CD4-positive, alpha-beta T cell treated with Interleukin-4 for 1 hour (primary cell): ENCODE results near the gene FAM3C.

Source experiments
- DNase-seq, 2 donors: peaks; one replicate each; pipeline ENCODE4 v3.0.0-alpha.2; 2020 to 2022

The FAM3C gene

DNA sequence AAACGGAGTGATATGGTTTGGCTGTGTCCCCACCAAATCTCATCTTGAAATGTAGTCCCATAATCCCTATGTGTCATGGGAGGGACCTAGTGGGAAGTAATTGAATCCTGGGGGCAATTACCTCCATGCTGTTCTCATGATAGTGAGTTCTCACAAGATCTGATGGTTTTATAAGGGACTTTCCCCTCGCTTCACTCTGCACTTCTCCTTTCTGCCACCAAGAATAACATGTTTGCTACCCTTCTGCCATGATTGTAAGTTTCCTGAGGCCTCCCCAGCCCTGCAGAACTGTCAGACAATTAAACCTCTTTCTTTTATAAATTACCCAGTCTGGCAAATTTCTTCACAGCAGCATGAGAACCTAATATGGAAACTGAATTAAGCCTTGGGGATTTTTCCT is 19.1 kb downstream of the FAM3C start:
- DNase-seq = no peak

- DNase-seq = no peak
Measured at GRCh38 chr7:121373177-121373576, 22.9 kb downstream of the FAM3C start.

DNA sequence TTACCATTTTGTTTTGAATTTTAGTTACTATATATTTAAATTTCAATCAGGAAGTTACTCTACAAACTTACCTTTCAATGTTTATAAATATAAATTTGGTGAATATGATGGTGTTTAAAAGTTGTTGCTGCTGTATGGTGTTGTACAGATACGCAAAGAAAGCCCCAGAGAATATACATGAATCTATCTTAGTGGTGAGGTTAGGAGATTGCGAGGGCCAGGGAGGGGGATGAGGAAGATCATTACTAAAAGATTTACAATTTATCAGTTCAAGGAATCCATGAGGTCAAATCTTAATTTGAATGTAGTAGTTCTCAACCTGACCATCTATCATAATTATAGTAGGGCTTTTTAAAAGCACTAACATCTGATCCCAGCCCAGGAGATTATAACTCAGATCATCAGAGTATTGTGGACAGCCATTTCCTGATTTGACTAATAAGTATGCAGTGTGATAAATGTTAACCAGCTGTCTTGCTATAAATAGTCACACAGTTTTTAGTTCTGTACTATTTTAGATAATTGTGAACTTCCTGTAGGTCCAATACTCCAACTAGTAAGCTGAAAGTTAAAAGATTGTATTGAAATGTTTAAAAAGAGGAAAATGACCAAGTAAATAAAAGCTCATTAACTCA is 23.6 kb downstream of the FAM3C start:
- peak in 1 of 2 donors; percentile 36 for DNase-seq

DNA sequence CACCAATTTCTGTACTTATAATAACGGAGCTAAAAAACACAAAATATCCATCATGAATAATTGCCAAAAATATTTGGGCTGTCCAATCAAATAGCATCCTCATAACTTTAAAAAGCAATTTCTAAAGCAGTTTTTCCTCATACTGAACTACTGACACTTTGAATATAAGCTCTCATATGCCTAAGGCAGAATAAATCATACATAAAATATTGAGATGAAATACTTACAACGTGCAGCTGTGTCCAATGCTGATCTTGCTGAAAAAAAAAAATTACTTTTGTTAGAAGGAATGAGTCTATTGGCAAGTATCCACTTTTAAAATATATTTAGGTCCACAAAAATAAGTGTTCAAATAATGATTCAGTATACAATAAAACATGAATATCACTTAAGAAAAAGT is 24.2 kb downstream of the FAM3C start:
- no peak for DNase-seq

DNA sequence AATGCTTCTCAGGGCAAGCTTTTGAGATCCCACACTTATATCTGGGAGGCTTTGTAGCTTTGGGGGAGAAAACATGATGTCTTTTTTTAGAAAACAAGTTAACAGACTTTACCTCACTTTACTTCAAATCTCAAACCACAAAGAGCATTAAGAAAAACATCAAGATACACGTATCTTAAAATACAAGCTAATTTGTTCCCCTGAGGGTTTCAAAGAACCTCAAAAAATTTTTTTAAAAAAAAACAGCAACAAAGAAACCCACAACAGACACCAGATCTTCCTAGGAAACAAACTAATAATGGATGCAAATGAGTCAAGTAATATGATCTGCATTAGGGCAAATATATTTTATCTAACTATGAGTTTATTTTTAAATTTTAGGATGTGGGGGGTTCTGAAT is 24.7 kb downstream of the FAM3C start:
- DNase-seq = no peak

GRCh38 chr7:121369462-121369861 is 26.6 kb downstream of the FAM3C start:
- DNase-seq = no peak

GRCh38 chr7:121366852-121367431 is 29.2 kb downstream of the FAM3C start:
- DNase-seq = peak in 1 of 2 donors; percentile 66

DNA sequence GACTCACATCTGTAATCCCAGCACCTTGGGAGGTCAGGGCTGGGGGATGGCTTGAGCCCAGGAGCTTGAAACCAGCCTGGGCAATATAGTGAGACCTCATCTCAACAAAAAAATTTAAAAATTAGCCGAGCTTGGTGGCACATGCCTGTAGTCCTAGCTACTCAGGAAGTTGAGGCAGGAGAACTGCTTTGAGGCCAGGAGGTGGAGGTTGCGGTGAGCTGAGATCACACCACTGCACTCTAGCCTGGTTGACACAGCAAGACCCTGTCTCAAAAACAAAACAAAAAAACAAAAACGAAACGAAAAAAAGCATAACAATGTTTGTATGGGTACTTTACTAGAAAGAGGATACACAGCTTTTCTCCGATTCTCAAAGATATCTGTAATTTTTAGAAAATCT is 35.5 kb downstream of the FAM3C start:
- peak; percentile 14 to 24 for DNase-seq

DNA sequence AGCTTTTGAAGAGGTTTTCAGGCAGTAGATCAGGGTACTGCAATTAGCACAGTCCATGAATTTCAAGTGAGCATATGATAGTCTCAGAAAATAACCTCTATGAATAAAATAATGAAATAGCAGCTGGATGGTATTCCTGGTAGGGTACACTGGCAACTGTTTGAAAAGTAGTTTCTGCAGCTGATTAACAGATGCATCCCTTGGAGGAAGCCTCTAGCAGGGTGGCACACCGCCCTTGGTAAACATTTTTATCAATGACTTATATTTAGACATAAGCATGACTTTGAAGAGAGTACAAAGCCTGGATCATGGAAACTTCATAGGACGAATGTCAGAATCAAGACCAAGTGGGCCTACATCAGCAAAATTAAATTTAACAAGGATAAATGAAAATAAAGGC is 40.5 kb downstream of the FAM3C start:
- no peak for DNase-seq

- DNase-seq = no peak
Measured at GRCh38 chr7:121352323-121352722, 43.8 kb downstream of the FAM3C start.

DNA sequence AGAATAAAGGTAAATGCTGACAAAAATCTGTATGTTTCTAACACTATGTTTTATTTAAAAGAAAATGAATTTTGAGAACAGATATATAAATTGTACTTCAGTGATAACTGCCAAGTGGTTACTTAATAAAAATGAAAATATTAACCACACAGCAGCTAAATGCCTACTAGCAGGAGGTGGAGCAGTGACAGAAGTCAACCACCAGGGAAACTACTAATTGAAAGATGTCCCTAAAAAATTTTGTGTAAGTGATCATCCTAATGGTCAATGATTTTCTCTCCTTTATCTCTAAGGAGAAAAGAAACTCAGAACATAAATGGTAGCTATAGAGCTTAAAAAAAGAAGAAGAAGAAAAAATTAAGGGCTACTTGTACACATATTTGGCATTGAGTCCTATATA is 44.4 kb downstream of the FAM3C start:
- no peak for DNase-seq

DNA sequence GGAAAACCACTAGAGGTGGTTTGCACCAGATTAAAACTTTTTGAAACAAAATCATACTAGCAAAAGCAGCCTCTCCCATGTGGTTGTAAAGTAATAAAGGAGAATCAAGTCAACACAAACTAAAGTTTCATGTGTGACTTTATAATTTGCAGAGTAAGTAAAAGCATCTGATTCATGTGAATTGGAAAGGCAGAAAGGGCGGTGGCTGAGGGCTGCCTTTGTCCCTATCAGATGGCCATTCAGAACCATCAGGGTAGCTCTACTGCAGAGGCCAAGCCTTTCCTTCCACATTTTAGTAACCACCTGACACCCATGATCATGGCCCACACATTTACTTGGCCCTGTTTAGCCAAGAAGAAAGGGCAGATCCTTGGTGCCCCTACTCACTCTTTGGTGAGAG is 51.6 kb downstream of the FAM3C start:
- DNase-seq = no peak

DNA sequence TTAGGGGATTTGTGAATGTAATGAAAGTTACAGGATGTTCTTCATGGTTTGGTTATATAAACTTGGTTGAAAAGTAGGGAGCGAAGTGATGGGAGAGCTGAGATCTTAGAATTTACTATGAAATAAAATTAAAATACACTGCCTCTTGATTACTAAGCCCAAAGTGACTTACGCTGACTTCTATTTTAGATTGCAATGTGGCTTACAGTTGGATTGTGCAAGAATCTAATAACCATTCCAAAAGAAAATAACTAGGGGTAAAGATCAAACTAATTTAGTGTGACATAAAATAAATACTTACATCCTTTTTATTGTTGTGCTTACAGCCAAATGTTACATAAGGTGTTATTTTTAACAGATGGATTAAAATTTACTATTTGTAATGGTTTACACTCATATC is 52.0 kb downstream of the FAM3C start:
- DNase-seq = no peak

- no peak for DNase-seq
Measured at GRCh38 chr7:121343302-121343701, 52.8 kb downstream of the FAM3C start.

- no peak for DNase-seq
Measured at GRCh38 chr7:121342631-121343030, 53.5 kb downstream of the FAM3C start.

DNA sequence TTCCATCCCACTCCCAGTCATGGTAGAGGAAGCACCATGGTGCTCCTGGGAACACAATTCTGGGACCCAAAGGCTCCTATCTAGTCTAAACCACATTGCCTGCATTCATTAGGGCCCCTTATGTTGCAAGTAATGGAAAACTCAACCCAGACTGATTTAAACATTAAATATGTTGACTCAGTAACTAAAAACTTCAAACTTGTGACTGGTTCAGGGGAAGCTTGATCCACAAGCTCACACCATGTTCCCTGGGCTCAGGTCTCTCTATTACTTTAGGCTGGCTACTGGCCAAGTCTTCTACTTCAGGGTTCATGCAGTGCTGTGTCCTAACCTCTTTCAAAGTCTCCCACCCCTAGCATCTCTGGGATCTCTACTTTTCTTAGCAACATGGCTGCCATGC is 54.2 kb downstream of the FAM3C start:
- no peak for DNase-seq

DNA sequence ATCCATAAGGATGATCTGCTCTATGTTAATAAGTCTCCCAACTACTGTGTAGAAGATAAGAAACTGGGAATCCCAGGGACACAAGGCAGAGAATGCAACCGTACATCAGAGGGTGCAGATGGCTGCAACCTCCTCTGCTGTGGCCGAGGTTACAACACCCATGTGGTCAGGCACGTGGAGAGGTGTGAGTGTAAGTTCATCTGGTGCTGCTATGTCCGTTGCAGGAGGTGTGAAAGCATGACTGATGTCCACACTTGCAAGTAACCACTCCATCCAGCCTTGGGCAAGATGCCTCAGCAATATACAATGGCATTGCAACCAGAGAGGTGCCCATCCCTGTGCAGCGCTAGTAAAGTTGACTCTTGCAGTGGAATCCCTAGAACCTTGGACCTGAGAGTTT is 57.0 kb downstream of the FAM3C start:
- DNase-seq = no peak

DNA sequence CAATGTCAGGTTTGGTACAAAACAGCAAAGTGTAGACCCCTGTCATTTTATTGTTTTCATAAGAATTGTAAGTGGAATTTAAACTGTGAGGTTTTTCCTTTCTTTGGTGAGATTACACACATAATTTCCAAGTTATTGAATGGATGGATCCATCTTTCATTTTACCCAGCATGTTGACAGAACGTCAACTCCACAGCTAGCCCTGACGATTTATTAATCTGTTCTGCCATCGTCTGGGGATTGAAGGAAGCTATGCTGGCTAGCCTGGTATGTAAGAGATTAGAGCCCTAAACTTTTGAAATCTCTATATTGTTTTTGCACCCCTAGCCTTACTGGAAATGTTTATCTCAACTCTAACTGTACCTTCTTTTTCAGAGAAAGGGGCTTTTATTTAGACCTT is 58.7 kb downstream of the FAM3C start:
- DNase-seq = no peak

DNA sequence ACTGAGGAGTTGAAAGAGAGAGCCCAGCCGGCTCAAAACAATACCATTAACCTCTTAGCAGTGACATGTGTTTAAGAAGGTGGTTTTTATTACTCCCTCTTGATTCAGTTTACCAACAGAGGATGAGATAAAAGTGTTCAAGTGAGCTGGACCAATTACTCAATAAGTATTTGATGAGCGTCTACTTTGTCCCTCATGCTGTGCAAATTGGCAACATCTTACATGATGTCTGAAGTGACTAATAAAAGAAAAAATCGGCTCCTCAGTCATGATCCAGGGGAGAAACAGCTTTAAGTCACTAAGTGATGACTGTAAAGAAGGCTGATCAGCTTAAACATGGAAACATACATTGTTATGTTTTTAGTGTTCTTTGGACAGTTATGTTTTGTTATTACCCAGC is 59.5 kb downstream of the FAM3C start:
- DNase-seq = no peak

DNA sequence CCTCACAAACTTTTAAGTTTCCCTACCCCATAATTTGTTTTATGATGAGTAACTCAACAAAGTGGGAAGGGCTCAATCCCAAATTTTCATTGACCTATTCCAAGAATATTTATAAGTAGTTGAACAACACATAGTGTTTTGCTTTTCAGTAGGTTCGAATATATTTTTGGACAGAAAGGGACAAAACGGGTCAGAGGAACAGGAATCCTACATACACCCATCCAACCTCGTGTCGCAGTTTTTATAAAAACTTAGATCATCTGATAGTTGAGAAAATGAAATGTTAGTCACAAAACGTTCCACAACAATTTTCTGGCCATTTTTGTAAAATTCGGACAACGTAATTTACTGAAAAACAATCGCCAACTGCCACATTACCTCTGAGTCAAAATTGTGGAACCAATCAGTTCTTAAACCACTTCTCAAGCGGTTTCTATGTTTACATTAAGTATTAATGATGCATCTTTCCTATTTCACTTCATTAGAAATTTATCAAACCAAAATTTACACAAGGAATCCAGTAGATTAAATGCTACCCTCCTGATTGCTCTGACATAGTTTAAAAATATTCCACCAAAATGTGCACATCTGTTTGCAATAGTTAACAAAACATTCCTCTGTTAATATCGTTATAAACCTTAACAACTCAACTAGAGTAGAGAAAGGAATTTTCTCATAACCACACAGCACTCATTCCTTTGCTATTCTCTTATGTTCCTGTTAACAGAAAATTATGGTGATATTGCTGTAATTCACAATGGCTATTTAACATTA is 61.0 kb downstream of the FAM3C start:
- no peak for DNase-seq

GRCh38 chr7:121334376-121334775 is 61.7 kb downstream of the FAM3C start:
- DNase-seq = no peak

- DNase-seq = no peak
Measured at GRCh38 chr7:121331574-121331973, 64.5 kb downstream of the FAM3C start.

DNA sequence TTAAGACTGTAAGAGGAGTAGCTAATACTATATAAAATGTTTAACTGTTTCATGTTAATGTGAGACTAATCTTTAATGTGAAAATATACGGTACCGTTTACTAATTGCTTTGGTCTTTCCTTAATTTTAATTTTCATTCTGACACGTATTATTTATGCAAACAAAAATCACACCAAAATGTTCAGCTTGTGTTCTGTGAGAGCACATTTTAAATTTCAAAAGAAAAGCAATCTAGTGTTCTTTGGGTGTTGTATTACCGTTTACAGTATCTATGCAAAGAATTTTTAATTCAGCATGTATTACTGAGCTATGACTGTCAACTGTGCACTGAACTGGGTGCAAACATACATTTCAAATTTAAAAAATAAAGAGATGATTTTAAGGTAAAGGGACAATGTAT is 65.1 kb downstream of the FAM3C start:
- no peak for DNase-seq

DNA sequence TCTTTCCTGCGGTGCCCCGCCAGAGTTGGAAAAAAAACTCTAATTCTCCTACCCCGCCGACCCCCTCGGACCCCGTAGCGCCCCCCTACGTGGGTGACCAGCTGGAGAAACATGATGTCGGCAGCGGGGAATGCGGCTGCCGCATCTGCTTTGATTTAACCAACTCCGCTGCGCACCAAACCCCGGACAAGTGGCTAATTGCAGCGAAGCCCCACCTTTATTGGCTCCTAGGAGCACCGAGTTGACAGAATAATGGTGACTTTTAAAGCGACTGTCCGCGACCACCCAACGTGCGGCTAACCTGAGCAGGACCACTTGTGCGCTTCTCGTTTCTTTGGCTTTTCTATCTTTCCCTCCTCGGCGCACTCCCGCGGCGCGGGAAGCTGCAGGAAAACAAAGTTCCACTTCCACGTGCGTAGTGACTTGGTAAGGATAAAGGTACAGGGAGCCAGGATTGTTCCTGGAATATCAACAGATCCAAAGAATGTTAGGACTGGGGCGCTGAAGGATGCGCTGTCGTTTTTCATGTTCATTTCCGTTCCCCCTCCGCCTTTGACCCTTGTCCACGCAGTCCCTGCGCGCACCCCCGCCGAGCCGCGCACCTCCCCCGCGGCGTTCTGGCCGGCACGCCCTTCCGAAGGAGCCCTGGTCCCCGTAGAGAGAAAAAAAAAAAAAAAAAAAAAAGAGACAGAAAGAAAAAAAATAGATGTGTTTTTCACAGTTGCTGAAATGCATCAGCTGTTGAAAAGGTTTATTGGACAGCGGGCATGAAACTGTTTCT is 65.9 kb downstream of the FAM3C start:
- no peak for DNase-seq
